Measurements from ENCODE around the gene MINDY4B.

- no peak for TF ChIP-seq GATA2 (IDR thresholded peaks at IDR 0.05; ENCODE audit: low read depth, low read length)
- no peak for TF ChIP-seq GATA3 (IDR thresholded peaks at IDR 0.05; ENCODE audit: low read depth, low read length)
Measured at GRCh38 chr3:150922611-150923010, 17.4 kb upstream of the MINDY4B start.
